HUES48 (cell line): Measurements from ENCODE around the gene SEMA3B.

Experiments
- H3K27ac ChIP-seq: one replicate; pipeline ENCODE4 v1.7.0; 2013; ENCODE audit warnings: low read depth, low read length, inconsistent platforms
- H3K27me3 ChIP-seq: 2 replicates; pipeline ENCODE4 v1.6.1; 2013; ENCODE audit warnings: mild to moderate bottlenecking, low read length; ENCODE audit not compliant: control insufficient read depth, insufficient read depth
- H3K36me3 ChIP-seq: 2 replicates; pipeline ENCODE4 v1.6.1; 2013; ENCODE audit warnings: low read length; ENCODE audit not compliant: control insufficient read depth, insufficient read depth
- H3K4me1 ChIP-seq: 2 replicates; pipeline ENCODE4 v1.6.1; 2013; ENCODE audit warnings: mild to moderate bottlenecking, low read length; ENCODE audit not compliant: control insufficient read depth, insufficient read depth
- H3K4me3 ChIP-seq: 2 replicates; pipeline ENCODE4 v1.5.1; 2013; ENCODE audit warnings: mild to moderate bottlenecking, low read depth, low read length
- H3K9ac ChIP-seq: 2 replicates; pipeline ENCODE4 v1.6.1; 2013; ENCODE audit warnings: mild to moderate bottlenecking, low read depth, low read length, moderate library complexity
- H3K9me3 ChIP-seq: 2 replicates; pipeline ENCODE4 v1.6.1; 2013; ENCODE audit warnings: low read length; ENCODE audit not compliant: control insufficient read depth, insufficient read depth

Gene SEMA3B

DNA sequence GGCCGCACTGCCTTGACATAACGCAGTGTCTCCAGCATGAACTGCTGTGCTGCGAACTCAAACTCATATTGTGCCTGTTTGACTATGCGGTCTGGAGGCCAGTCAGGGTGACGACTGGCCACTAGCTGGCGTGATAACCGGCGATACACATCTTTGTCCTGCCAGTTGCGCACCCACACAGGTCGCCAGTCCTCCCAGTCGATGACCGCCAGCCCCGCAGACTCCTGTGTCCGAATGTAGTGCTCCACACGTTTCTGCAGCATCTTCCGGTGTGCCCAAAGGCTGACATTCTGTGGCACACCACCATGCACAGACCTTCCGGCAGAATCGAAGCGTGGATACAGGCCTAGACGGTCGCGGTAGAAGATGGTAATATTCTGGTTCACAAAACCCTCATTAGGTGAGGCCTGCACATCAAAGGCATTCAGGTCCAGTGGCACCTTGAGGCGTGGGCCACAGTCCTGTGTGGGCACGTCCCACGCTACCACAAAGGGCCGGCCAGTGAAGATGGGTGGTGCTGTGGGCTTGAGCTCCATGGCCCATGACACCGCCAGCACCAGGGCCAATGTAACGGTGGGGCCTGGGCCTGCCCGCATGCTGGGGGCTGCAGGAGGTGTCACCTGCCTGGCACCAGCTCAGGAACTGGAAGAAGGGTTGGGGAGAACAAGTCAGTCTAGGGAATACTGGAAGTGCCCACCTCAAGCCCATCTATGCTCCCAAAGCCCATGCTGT lies 51.1 kb downstream of the SEMA3B start:
- H3K27ac ChIP-seq: peak overlapping the region; percentile 99
- no peaks in the 10 kb centered on the region for H3K27me3 ChIP-seq
- H3K9me3 ChIP-seq: no peaks in the 10 kb centered on the region
- peaks cover 40% of the 10 kb centered on the region for H3K36me3 ChIP-seq
- H3K4me3 ChIP-seq: peak overlapping the region; percentile 97
- H3K9ac ChIP-seq: no peak overlapping the region
- H3K4me1 ChIP-seq: peaks cover 17% of the 10 kb centered on the region

- Histone ChIP-seq H3K9ac (peak overlapping the region; percentile 100), H3K4me3 (peak overlapping the region; percentile 97), H3K36me3 (peaks cover 46% of the 10 kb centered on the region), H3K4me1 (peaks cover 17% of the 10 kb centered on the region), H3K27ac (peak overlapping the region; percentile 99), H3K9me3 (no peaks in the 10 kb centered on the region), H3K27me3 (no peaks in the 10 kb centered on the region)
These were observed 51.9 kb downstream of the SEMA3B start for GRCh38 chr3:50320853-50321335.

- H3K4me1 ChIP-seq: peaks cover 17% of the 10 kb centered on the region
These were observed 52.6 kb downstream of the SEMA3B start for GRCh38 chr3:50321336-50322114.

GRCh38 chr3:50322115-50322385 lies 53.1 kb downstream of the SEMA3B start:
- no peaks in the 10 kb centered on the region for H3K9me3 ChIP-seq
- peaks cover 43% of the 10 kb centered on the region for H3K36me3 ChIP-seq
- H3K4me3 ChIP-seq: peak overlapping the region; percentile 97
- H3K27ac ChIP-seq: peak overlapping the region; percentile 99
- no peaks in the 10 kb centered on the region for H3K27me3 ChIP-seq
- peaks cover 17% of the 10 kb centered on the region for H3K4me1 ChIP-seq
- H3K9ac ChIP-seq: peak overlapping the region; percentile 51

More at GRCh38 chr3:50321336-50322114, 52.6 kb downstream of the SEMA3B start:
- no peaks in the 10 kb centered on the region for H3K27me3 ChIP-seq
- peaks cover 47% of the 10 kb centered on the region for H3K36me3 ChIP-seq
- H3K4me3 ChIP-seq: peak overlapping the region; percentile 97
- peak overlapping the region; percentile 99 for H3K27ac ChIP-seq
- peak overlapping the region; percentile 100 for H3K9ac ChIP-seq
- no peaks in the 10 kb centered on the region for H3K9me3 ChIP-seq

DNA sequence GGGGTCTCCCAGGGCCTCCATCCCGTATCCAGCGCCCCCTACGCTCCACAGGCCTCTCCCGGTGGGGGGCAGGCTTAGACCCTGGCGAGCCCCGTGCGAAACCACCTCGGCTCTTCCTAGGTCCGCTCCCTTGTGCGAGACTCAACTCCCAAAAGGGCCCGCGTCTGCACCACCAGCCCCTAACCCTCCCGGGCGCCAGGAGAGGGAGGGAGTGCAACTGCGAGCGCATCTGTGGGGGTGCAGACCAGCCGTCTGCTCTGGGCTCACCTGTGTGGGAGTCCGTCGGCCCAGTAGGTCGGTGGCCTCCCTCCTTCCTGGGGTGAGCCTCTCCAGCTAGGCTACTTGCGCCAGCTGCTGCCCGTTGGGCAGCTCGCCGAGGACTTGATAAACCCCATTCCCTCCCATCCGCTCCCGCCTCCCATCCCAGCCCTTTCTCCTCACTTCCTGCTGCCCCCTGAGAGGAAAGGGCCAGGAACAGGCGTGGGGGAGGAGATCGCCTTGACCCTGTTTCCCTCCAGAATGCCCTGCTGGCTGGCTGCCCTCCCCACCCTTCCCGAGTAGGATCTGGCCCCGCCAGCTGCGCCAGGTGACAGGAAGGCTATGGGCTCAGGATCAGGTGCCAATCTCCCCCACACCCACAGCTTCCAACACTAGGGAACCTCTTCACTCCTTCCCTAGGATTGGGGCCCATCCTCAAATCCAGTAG lies 53.6 kb downstream of the SEMA3B start, which contains the start of gene HYAL2:
Gene HYAL2, minus strand, starts transcription at position 360 of the 706 bp plus-strand sequence. CDS start 2,256 bp downstream, outside the sequence.
- H3K27me3 ChIP-seq: no peaks in the 10 kb centered on the region
- peaks cover 17% of the 10 kb centered on the region for H3K4me1 ChIP-seq
- H3K36me3 ChIP-seq: peaks cover 38% of the 10 kb centered on the region
- peak within 1 kb of the TSS; percentile 99 for H3K27ac ChIP-seq
- H3K4me3 ChIP-seq: peak within 1 kb of the TSS; percentile 97
- H3K9me3 ChIP-seq: no peaks in the 10 kb centered on the region
- H3K9ac ChIP-seq: peak within 1 kb of the TSS; percentile 100

GRCh38 chr3:50323092-50323600 lies 54.2 kb downstream of the SEMA3B start:
- Histone ChIP-seq H3K4me1 (peaks cover 17% of the 10 kb centered on the region), H3K27me3 (no peaks in the 10 kb centered on the region), H3K9me3 (no peaks in the 10 kb centered on the region), H3K27ac (no peak overlapping the region), H3K36me3 (peaks cover 32% of the 10 kb centered on the region), H3K9ac (no peak overlapping the region), H3K4me3 (peak overlapping the region; percentile 97)

- H3K27me3 ChIP-seq: no peaks in the 10 kb centered on the region
- H3K9ac ChIP-seq: no peak overlapping the region
- no peaks in the 10 kb centered on the region for H3K9me3 ChIP-seq
- H3K36me3 ChIP-seq: peaks cover 26% of the 10 kb centered on the region
- peaks cover 19% of the 10 kb centered on the region for H3K4me1 ChIP-seq
- no peak overlapping the region for H3K4me3 ChIP-seq
- no peak overlapping the region for H3K27ac ChIP-seq
These were observed 54.8 kb downstream of the SEMA3B start for GRCh38 chr3:50323614-50324199.

- Histone ChIP-seq H3K9me3 (no peaks in the 10 kb centered on the region), H3K27ac (peak overlapping the region; percentile 9), H3K9ac (no peak overlapping the region), H3K4me1 (peaks cover 19% of the 10 kb centered on the region), H3K36me3 (peaks cover 22% of the 10 kb centered on the region), H3K4me3 (no peak overlapping the region), H3K27me3 (no peaks in the 10 kb centered on the region)
These were observed 55.6 kb downstream of the SEMA3B start for GRCh38 chr3:50324351-50325112.

GRCh38 chr3:50325113-50325480 lies 56.1 kb downstream of the SEMA3B start:
- no peak overlapping the region for H3K4me3 ChIP-seq
- peaks cover 17% of the 10 kb centered on the region for H3K4me1 ChIP-seq
- H3K9me3 ChIP-seq: no peaks in the 10 kb centered on the region
- H3K36me3 ChIP-seq: peaks cover 22% of the 10 kb centered on the region
- no peak overlapping the region for H3K9ac ChIP-seq
- H3K27me3 ChIP-seq: no peaks in the 10 kb centered on the region
- H3K27ac ChIP-seq: no peak overlapping the region
